H9 (cell line): ENCODE data around the gene PXDN. TPM values are rescaled to one million over a fixed set of nuclear protein-coding genes. Genes with fewer than 3 reads are reported as not detected.

Experiments used
- DNase-seq: peaks from one replicate; pipeline ENCODE4 v3.0.0-alpha.2; 2017
- H2AFZ ChIP-seq: one replicate; pipeline ENCODE4 v1.6.1; 2013; ENCODE audit warnings: mild to moderate bottlenecking, low read length, control low read depth, moderate library complexity
- H2AK5ac ChIP-seq: 2 replicates; pipeline ENCODE4 v1.6.1; 2013; ENCODE audit warnings: low read length, control low read depth, mixed read lengths; ENCODE audit not compliant: insufficient read length
- H2BK120ac ChIP-seq: one replicate; pipeline ENCODE4 v1.6.1; 2013; ENCODE audit warnings: low read depth, mild to moderate bottlenecking, low read length, control low read depth, inconsistent platforms; ENCODE audit not compliant: poor library complexity, severe bottlenecking
- H2BK12ac ChIP-seq: 2 replicates; pipeline ENCODE4 v1.6.1; 2013; ENCODE audit warnings: low read length, control low read depth, mixed read lengths, low read depth; ENCODE audit not compliant: insufficient read length
- H2BK15ac ChIP-seq: 2 replicates; pipeline ENCODE4 v1.6.1; 2013; ENCODE audit warnings: low read depth, low read length, control low read depth
- H2BK20ac ChIP-seq: one replicate; pipeline ENCODE4 v1.6.1; 2013; ENCODE audit warnings: low read depth, mild to moderate bottlenecking, low read length, control low read depth, inconsistent platforms; ENCODE audit not compliant: poor library complexity, severe bottlenecking
- H2BK5ac ChIP-seq: 2 replicates; pipeline ENCODE4 v1.6.1; 2013; ENCODE audit warnings: low read length, control low read depth, mixed read lengths; ENCODE audit not compliant: insufficient read length
- H3K14ac ChIP-seq: 2 replicates; pipeline ENCODE4 v1.6.1; 2013; ENCODE audit warnings: low read length, control low read depth; ENCODE audit not compliant: insufficient read depth
- H3K18ac ChIP-seq: 2 replicates; pipeline ENCODE4 v1.6.1; 2013; ENCODE audit warnings: low read depth, mild to moderate bottlenecking, mixed read lengths, low read length, control low read depth; ENCODE audit not compliant: insufficient read length
- H3K23ac ChIP-seq: 2 replicates; pipeline ENCODE4 v1.6.1; 2013; ENCODE audit warnings: low read length, control low read depth, mixed read lengths, low read depth; ENCODE audit not compliant: insufficient read length
- H3K23me2 ChIP-seq: 2 replicates; pipeline ENCODE4 v1.6.1; 2013; ENCODE audit warnings: low read depth, mild to moderate bottlenecking, mixed read lengths, low read length, control low read depth; ENCODE audit not compliant: insufficient read length, poor library complexity, severe bottlenecking
- H3K27ac ChIP-seq: 2 replicates; pipeline ENCODE4 v1.5.1; 2013; ENCODE audit warnings: low read length, control low read depth, mixed read lengths, low read depth; ENCODE audit not compliant: insufficient read length
- H3K27me3 ChIP-seq: 2 replicates; pipeline ENCODE4 v1.6.1; 2013; ENCODE audit warnings: low read length, control low read depth, inconsistent platforms; ENCODE audit not compliant: insufficient read depth
- H3K4ac ChIP-seq: 2 replicates; pipeline ENCODE4 v1.6.1; 2013; ENCODE audit warnings: low read depth, mild to moderate bottlenecking, control low read depth, inconsistent platforms, low read length, moderate library complexity
- H3K4me1 ChIP-seq: 2 replicates; pipeline ENCODE4 v1.6.1; 2013; ENCODE audit warnings: low read length, control low read depth, inconsistent platforms; ENCODE audit not compliant: insufficient read depth
- H3K4me2 ChIP-seq: 2 replicates; pipeline ENCODE4 v1.6.1; 2013; ENCODE audit warnings: low read length, control low read depth, mixed read lengths; ENCODE audit not compliant: insufficient read length, insufficient read depth
- H3K56ac ChIP-seq: 2 replicates; pipeline ENCODE4 v1.6.1; 2013; ENCODE audit warnings: low read depth, mild to moderate bottlenecking, mixed read lengths, low read length, control low read depth; ENCODE audit not compliant: insufficient read length
- H3K79me1 ChIP-seq: 2 replicates; pipeline ENCODE4 v1.6.1; 2013; ENCODE audit warnings: low read depth, mild to moderate bottlenecking, moderate library complexity, low read length, control low read depth, inconsistent platforms; ENCODE audit not compliant: insufficient read depth, poor library complexity, severe bottlenecking
- H3K79me2 ChIP-seq: 2 replicates; pipeline ENCODE4 v1.6.1; 2013; ENCODE audit warnings: low read length, control low read depth, inconsistent platforms; ENCODE audit not compliant: insufficient read depth
- H3K9ac ChIP-seq: 2 replicates; pipeline ENCODE4 v1.6.1; 2013; ENCODE audit warnings: low read length, control low read depth, mixed read lengths; ENCODE audit not compliant: insufficient read length; ENCODE audit errors: extremely low read depth
- H3K9me3 ChIP-seq: one replicate; pipeline ENCODE4 v1.6.1; 2013; ENCODE audit warnings: low read depth, low read length, inconsistent platforms; ENCODE audit not compliant: control insufficient read depth
- H3T11ph ChIP-seq: one replicate; pipeline ENCODE4 v1.6.1; 2013; ENCODE audit warnings: mild to moderate bottlenecking, low read length, control low read depth, inconsistent platforms
- H4K20me1 ChIP-seq: one replicate; pipeline ENCODE4 v1.6.1; 2013; ENCODE audit not compliant: control insufficient read depth, insufficient read length, insufficient read depth
- H4K5ac ChIP-seq: 2 replicates; pipeline ENCODE4 v1.6.1; 2013; ENCODE audit warnings: low read depth, mild to moderate bottlenecking, mixed read lengths, low read length, control low read depth; ENCODE audit not compliant: insufficient read length
- H4K8ac ChIP-seq: replicated peaks from 2 replicates; pipeline ENCODE4 v1.6.1; 2013; ENCODE audit warnings: low read length, control low read depth, mixed read lengths, low read depth; ENCODE audit not compliant: insufficient read length
- H4K91ac ChIP-seq: 2 replicates; pipeline ENCODE4 v1.6.1; 2013; ENCODE audit warnings: low read depth, mild to moderate bottlenecking, moderate library complexity, mixed read lengths, low read length, control low read depth; ENCODE audit not compliant: insufficient read length
- H3K27ac Mint-ChIP-seq, 3 experiments: 2 replicates in 2 of 3; 3 replicates in 1 of 3; pipeline ENCODE4 v1.8.0; 2020 to 2021; ENCODE audit warnings: mixed read lengths in 3 of 3, mild to moderate bottlenecking in 1 of 3, moderate library complexity in 1 of 3
- H3K27me3 Mint-ChIP-seq: 2 replicates; pipeline ENCODE4 v1.8.0; 2021; ENCODE audit warnings: low read depth, mild to moderate bottlenecking, moderate library complexity, mixed read lengths
- H3K36me3 Mint-ChIP-seq, 3 experiments: 2 replicates in 2 of 3; 3 replicates in 1 of 3; pipeline ENCODE4 v1.8.0; 2020 to 2021; ENCODE audit warnings: low read depth in 3 of 3, mixed read lengths in 3 of 3; ENCODE audit not compliant: insufficient read depth in 1 of 3
- H3K4me1 Mint-ChIP-seq, 2 experiments: 2 replicates each; pipeline ENCODE4 v1.8.0; 2020; ENCODE audit warnings: mixed read lengths in 2 of 2
- H3K4me3 Mint-ChIP-seq, 2 experiments: 2 replicates in 1 of 2; 3 replicates in 1 of 2; pipeline ENCODE4 v1.8.0; 2020 to 2021; ENCODE audit warnings: mild to moderate bottlenecking in 2 of 2, mixed read lengths in 2 of 2, moderate library complexity in 1 of 2
- H3K9me3 Mint-ChIP-seq, 2 experiments: 2 replicates in 1 of 2; 3 replicates in 1 of 2; pipeline ENCODE4 v1.8.0; 2020; ENCODE audit warnings: mild to moderate bottlenecking in 2 of 2, mixed read lengths in 2 of 2, moderate library complexity in 1 of 2
- WGBS: extraction: QIAGEN DNeasy Blood & Tissue Kit; methylation state at CpG from one replicate; pipeline ENCODE4 v1.1.7; 2013; ENCODE audit warnings: missing lambda C conversion rate, low lambda C conversion rate, mixed read lengths; ENCODE audit not compliant: insufficient read length; ENCODE audit errors: extremely low coverage; 5-methylcytosine and 5-hydroxymethylcytosine counted together
- total RNA-seq: library from RNA; stranded (reverse); gene quantifications from 2 replicates; pipeline ENCODE4 v1.2.1, GENCODE V29; 2021
- TF ChIP-seq, protein P1 (sequence below): fragments of 200-600 bp; sonication (generic); conservative IDR thresholded peaks from 3 replicates; pipeline ENCODE4 v1.8.0; 2021; ENCODE audit warnings: antibody characterized with exemption, mild to moderate bottlenecking

The PXDN gene
- total RNA-seq, 1 experiment from 2014 or later: 146 TPM

DNA sequence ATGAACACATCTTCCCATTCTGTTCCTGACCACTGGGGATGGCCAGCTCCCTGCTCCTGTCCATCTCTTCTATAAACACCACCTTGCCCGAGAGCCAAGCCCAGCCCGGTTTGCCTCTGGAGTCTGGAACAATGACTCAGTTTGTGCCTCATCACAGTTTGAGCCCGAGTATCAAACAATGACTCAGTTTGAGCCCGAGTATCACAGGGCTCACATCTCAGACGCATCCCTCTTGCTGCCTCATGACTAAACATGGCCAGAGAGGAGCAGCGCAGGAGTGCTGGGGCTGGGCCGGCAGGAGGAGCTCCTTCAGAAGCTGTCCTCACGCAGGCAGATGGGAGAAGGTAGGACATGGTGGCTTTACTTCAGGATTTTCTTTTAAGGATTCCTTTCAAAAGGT is 68.7 kb downstream of the PXDN start:
- Histone ChIP-seq H2BK15ac (no peak overlapping the region), H2BK20ac (no peak overlapping the region), H3K23me2 (no peaks in the 10 kb centered on the region), H4K5ac (no peak overlapping the region), H2BK120ac (no peak overlapping the region), H3K4ac (no peak overlapping the region), H3K56ac (no peak overlapping the region), H3K18ac (no peak overlapping the region), H3K9me3 (no peaks in the 10 kb centered on the region), H2BK5ac (no peak overlapping the region), H4K91ac (no peak overlapping the region), H3K4me1 (no peaks in the 10 kb centered on the region), H2BK12ac (no peak overlapping the region), H3K23ac (no peak overlapping the region), H3K27ac (no peak overlapping the region), H3K4me2 (no peak overlapping the region), H3K9ac (no peak overlapping the region), H3K79me2 (0 out of 2 replicates have a peak, but pooled peaks cover 1% of the 10 kb centered on the region), H4K8ac (no peak overlapping the region), H3K79me1 (no peaks in the 10 kb centered on the region), H2AK5ac (no peak overlapping the region), H2AFZ (no peak overlapping the region), H3K27me3 (no peaks in the 10 kb centered on the region), H3K14ac (no peak overlapping the region), H3T11ph (no peak overlapping the region), H4K20me1 (no peaks in the 10 kb centered on the region)
- whole genome bisulfite sequencing: no CpG with 5 or more reads among the region's 8 CpGs
- Mint-ChIP-seq H3K27ac (peak overlapping the region in 1 of 3 experiments; percentile 76; a peak in 3 of 7 replicates), H3K4me1 (no peaks in the 10 kb centered on the region), H3K4me3 (no peak overlapping the region), H3K9me3 (no peaks in the 10 kb centered on the region), H3K36me3 (peaks cover 20 to 72% (median 30%) of the 10 kb centered on the region in 3 experiments; a peak in 6 of 7 replicates), H3K27me3 (no peaks in the 10 kb centered on the region)
- TF ChIP-seq, protein P1, sequence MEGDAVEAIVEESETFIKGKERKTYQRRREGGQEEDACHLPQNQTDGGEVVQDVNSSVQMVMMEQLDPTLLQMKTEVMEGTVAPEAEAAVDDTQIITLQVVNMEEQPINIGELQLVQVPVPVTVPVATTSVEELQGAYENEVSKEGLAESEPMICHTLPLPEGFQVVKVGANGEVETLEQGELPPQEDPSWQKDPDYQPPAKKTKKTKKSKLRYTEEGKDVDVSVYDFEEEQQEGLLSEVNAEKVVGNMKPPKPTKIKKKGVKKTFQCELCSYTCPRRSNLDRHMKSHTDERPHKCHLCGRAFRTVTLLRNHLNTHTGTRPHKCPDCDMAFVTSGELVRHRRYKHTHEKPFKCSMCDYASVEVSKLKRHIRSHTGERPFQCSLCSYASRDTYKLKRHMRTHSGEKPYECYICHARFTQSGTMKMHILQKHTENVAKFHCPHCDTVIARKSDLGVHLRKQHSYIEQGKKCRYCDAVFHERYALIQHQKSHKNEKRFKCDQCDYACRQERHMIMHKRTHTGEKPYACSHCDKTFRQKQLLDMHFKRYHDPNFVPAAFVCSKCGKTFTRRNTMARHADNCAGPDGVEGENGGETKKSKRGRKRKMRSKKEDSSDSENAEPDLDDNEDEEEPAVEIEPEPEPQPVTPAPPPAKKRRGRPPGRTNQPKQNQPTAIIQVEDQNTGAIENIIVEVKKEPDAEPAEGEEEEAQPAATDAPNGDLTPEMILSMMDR: no peak
- no peak for DNase-seq
